ENCODE measurements around the gene PAQR9.

GRCh38 chr3:142987707-142988106 lies 24.2 kb upstream of the PAQR9 start:
- TF ChIP-seq, protein P1, sequence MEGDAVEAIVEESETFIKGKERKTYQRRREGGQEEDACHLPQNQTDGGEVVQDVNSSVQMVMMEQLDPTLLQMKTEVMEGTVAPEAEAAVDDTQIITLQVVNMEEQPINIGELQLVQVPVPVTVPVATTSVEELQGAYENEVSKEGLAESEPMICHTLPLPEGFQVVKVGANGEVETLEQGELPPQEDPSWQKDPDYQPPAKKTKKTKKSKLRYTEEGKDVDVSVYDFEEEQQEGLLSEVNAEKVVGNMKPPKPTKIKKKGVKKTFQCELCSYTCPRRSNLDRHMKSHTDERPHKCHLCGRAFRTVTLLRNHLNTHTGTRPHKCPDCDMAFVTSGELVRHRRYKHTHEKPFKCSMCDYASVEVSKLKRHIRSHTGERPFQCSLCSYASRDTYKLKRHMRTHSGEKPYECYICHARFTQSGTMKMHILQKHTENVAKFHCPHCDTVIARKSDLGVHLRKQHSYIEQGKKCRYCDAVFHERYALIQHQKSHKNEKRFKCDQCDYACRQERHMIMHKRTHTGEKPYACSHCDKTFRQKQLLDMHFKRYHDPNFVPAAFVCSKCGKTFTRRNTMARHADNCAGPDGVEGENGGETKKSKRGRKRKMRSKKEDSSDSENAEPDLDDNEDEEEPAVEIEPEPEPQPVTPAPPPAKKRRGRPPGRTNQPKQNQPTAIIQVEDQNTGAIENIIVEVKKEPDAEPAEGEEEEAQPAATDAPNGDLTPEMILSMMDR (conservative IDR thresholded peaks at IDR 0.05; ENCODE audit: low read length) = no peak
- no peak for TF ChIP-seq EZH2phosphoT487 (IDR thresholded peaks at IDR 0.05; ENCODE audit: borderline replicate concordance, low read depth, low read length)
